AG08396 (cell line): ENCODE data around the gene ARHGAP26.

Experiments used
- DNase-seq: peaks from one replicate; pipeline ENCODE4 v3.0.0; 2012; ENCODE audit warnings: low spot score, mixed read lengths

The ARHGAP26 gene

DNA sequence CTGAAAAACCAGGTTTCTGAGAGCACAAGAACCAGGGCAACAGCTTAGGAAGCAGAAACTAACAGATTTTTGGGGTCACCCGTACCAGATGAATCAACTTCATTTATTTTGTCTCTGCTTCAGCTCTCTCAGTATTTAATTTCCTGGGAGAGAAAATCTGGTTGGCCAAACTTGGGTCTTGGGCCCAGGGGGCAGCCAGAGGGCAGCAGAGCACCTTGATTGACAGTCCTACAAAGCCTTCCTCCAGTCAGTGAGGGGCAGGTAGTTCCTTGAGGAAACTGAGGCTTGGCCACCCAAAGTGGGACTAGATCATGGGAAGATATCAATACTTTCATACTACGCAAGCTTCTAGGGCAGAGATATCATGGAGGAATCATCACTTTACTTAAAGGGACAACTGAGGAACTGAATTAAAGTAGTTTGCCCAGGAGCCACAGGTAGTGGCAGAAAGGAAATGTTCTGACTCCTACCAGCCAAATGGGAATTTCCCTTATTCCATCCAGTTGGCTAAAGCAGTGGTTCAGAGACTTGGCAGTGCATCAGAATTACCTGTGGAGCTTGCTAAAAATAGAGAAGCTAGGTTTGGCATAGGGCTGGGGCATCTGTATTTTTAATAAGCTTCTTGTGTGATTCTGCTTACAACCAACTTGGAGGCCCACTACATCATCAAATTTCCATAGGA lies 21.5 kb upstream of the ARHGAP26 start:
- DNase-seq = no peak

DNA sequence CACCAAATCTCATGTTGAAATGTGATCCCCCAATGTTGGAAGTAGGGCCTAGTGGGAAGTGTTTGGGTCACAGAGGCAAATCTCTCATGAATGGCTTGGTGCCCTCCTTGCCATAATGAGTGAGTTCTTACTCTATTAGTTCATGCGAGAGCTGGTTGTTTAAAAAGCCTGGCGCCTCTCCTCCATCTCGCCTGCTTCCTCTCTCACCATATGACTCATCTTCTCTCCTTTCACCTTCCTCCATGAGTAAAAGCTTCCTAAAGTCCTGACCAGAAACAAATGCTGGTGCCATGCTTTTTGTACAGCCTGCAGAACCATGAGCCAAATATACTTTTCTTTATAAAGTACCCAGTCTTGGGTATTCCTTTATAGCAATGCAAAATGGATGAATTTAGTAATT lies 20.9 kb upstream of the ARHGAP26 start:
- DNase-seq = no peak

DNA sequence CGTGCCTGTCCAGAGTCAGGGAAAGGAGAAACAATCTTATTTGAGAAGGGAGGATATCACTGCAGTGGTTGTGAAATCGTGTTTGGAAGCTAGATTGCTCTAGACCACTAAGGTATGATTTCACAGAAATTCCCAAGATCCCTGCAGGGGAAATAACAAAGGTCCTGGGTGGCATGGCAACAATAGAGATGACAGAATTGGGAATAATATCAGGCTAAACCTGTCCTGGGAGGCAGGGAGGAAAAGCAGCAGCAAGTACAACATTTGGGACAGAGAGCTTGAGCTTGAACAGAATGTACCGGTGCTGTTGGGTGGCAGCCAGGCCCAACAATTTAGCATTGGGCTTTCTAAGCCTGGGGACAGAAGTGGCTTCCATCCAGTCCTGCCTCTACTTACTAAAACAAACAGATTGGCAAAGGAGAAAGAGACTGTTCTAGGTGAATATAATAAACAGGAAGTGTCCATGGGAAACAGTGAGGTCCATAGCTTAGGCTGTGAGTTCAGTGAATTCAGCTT lies 17.0 kb upstream of the ARHGAP26 start:
- no peak for DNase-seq

DNA sequence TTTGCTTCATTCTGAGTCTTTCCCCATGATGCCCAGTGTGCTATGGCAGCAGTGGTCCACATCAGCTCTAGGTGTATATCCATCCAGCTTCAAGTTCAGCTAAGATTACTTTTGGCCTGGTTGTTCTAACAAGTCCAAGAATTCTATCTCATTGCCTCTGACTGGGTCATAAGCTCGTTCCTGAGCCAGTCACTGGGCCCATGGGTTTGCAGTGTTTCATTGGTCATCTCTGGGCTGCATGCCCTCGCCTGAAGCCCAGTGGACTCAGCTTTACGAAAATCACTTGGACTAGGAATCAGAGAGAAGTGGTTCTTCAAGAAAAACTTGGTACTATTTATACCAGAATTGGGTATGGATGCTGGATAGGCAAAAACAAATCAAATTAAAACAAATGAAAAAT lies 16.1 kb upstream of the ARHGAP26 start:
- no peak for DNase-seq

DNA sequence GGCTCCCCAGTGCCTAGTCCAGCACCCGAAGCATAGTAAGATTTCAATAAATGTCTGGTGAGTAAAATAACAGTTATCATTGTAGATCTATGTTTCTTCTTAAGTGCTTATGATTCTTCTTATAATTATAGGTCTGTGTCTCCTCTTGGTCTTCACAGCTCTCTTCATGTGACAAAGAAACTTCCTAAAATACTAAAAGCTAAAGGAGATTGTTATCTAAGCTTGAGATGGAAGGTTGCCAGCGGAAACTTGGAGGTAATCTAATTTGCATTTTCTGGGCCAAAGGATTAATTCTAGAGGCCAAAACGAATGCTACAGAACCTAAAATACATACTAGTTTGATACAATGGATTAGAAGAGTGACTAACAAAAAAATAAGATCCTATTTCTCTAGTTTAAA lies 13.6 kb upstream of the ARHGAP26 start:
- DNase-seq = no peak

DNA sequence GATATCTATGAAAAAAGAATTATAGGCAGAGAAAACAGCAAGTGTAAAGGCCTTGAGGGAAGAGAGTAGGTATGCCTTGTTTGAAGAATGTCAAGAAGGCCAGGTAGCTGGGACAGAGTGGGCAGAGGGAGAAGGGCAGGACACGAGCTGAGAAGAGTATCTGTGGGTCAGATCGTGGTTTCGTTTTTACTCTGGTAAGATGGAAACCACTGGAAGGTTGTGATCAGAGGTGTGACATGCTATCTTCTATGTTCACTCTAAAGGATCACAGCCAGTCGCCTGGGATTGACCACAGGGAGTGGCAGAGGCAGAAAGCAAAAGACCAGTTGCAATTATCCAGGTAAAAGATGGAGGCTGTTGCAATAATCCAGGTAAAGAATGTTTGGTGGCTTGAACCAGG lies 12.6 kb upstream of the ARHGAP26 start:
- no peak for DNase-seq

DNA sequence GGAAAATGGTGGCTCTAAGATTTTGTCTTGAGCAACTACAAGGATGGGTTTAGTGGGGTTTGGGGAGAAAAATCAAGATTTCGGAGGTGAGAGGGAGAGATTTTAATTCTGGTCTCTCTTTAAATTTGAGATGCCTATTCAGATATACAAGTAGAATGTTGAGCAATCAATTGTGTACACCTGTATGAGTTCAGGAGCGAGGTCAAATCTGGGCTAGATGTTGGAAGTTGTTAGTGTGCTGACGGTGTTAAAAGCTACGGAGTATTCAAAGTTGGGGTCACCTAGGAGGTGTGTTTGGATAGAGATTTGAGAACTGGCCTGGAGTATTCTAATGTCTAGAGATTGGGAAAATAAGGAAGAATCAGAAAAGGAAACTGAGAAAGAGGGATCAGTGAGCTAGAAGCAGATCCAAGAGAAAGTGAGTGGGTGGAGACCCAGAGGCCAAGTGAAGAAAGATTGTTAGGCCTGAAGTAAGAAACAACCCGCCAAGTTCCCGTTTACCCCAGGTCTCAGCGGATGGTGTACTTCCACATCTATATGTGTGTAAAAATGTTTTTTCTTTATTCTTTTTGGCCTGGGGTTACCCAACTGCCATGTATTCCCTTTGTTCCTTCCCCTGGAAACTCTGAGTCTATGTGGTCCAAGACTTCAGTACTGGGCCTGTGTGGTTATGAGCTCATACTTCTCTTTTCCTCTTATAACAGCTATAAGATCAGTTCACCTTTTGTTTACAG lies 11.9 kb upstream of the ARHGAP26 start:
- no peak for DNase-seq

DNA sequence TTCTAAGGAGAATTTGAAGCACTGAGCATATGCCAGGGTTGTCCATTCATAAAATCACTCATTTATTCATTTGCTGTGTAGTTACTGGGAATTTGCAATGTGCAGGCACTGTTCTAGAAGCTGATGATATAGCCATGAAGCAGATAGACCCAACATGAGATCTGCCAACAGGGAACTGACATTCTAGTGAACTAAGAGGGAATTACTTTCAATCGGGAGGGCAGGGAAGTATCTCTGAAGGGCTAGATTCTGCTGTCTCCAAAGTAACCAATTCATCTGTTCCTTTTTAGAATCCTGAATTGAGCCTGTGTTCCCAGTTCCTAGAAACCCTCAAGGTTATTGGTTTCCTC lies 11.4 kb upstream of the ARHGAP26 start:
- DNase-seq = no peak

DNA sequence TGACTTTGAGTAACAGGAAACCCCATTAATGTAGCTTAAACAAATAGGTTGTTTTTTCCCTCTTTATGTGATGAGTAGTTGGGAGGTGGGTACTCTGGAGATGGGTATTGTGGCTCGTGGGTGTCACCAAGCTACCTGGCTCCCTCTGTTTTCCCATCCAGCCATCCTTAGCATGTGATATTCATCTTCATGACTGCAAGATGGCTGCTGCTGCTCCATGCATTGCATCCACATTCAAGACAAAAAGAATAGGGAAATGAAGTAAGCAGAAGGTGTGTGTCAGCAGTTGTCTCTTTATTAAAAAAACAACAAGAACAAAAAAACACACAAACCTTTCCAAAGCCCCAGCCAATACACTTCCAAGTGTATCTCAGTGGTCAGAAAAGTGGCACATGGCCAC lies 6.5 kb upstream of the ARHGAP26 start:
- DNase-seq = no peak

DNA sequence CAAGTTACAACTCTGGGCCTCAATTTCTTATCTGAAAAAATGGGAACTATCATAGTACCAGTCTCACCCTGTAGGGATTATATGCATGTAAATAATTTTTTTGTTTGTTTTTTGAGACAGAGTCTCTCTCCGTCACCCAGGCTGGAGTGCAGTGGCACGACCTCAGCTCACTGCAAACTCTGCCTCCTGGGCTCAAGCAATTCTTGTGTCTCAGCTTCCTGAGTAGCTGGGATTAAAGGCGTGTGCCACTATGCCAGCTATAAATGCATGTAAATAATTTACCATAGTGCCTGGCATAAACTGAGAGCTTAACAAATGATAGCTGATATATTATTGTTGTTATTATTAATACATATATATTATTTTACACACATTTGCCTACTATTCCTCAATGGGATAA lies 3.0 kb upstream of the ARHGAP26 start:
- no peak for DNase-seq

DNA sequence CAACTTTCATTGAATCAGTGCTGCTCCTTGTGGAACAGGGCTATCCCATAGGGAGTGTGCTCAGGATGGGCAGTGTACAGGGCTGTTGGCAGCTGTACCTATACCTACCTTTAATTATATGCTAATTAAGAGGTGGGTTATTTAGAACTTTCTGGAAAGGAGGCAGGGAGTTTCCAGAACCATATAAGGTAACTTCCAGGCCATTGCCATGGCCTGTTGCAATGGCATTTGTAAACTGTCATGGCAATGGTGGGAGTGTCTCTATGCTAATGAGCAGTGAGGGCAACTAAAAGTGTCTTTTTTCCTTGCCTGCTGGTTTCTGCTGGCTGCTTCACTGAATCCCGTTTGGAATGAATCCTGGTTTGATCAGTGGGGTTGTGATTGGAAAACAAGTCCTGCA lies 2.3 kb upstream of the ARHGAP26 start:
- no peak for DNase-seq

DNA sequence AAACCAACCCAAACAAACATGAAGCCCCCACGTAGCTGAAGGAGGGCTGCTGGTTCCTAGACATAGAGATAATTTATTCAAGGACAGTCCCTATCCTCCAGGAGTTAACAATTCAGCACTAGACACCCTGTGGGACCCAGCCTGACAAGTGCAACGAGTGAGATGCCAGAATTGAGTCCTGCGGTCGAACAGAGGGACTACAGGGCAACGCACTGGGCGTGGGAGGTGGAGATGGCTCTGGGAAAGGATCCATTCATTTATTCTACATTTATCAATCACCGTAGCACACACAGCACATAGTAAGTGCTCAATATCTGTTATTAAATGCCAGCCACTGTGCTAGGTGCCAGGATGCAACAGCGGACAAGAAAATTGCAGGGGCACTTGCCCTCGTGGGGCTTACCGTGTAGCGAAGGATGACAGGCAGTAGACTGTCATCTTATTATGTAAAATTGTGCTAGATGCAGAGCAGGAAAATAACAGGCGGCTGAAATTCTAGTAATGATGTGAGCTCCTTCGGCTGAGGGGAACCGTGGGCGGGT lies 855 bp upstream of the ARHGAP26 start:
- DNase-seq = no peak

DNA sequence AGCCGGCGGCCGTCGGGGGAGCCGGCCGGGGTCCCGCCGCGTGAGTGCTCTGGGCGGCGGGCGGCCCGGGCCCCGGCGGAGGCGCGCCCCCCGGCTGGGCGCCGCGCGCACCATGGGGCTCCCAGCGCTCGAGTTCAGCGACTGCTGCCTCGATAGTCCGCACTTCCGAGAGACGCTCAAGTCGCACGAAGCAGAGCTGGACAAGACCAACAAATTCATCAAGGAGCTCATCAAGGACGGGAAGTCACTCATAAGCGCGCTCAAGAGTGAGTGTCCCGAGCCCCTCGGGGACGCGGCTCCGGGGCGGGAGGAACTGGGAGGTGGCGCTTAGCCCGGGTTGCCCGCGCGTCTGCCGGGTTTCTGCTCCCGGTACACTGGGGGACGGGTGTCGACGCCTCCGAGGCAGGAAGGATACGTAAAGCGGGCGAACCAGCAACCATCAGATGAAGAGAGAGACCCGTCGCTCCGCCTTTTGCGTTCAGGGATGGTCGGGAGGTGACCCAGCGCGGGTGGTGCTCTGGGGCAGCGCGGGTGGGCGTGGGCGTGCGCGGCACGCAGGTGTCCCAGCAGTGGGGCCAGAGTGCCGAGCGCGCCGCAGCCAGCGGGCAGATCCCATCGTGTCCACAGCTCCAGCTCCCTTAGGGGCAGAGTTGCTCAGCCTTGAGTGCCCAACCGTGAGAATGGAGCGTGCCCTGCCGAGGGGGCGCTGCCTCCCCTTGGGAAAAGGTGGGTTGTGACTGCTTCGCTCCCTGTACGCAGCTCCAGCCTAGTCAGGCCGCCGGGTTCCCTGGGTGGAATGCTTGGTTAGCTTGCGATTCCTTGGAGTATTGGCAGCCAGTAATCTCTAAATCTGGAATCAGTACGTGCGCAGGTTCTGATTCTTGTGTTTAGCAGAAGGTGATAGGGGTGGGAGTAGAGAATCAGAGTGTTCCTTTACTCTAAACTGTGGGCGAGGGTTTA lies 753 bp downstream of the ARHGAP26 start:
- DNase-seq = peak; percentile 34

DNA sequence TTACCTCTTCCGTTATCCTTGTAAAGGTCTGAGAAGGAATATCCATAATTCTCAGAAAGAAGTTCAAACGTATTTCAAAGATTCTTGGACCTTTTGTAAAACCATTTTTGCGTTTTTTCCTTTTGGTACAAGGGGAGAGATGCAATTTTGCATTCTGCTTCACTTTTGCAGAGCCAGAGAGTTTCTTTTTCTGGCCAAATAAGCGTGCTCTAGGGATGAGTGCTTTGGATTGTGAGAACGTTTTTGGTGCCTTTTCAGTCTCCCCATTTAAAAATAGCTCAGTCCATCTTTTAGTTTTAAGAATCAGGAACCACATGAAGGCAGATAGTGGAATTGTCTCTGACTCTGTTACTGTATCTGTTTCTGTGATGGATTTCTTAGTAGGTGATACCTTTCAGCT lies 1.5 kb downstream of the ARHGAP26 start:
- DNase-seq = no peak

DNA sequence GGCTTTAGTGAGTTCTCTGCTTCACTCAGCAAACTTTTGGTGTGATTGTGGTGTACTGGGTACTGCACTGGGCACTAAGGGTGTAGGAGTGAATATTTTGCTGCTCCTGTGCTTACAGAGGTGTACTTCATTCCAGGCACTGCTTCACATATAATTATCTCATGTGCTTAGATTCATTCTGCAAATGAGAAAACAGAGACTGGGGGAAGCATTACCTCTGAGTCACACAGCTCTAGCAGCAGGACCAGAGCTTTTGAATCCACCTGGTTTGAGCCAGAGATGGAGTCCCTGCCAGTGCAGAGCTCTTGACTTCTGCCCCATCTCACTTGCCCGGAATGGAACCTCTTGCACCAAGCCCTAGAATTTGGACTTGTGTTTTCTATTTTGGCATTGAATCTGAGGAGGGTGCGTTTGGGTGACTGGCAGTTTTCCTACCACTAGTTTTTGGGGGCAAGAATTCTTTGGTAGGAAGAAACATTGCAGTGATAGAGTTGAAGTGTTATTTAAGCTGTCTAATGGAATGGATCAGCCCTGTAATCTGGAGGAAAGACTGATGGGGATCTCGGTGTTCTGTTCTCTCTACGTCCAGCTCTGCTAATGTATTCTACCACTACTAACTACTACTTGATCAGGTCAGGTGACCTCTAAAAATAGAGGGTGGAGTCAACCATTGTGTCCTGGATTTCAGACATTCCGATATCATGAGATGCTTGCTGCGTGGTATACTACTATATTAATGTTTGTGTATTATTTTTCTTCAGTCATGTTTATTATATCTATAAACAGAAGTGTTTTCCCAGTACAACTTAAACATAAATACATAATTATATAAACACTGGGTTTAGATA lies 2.5 kb downstream of the ARHGAP26 start:
- no peak for DNase-seq

DNA sequence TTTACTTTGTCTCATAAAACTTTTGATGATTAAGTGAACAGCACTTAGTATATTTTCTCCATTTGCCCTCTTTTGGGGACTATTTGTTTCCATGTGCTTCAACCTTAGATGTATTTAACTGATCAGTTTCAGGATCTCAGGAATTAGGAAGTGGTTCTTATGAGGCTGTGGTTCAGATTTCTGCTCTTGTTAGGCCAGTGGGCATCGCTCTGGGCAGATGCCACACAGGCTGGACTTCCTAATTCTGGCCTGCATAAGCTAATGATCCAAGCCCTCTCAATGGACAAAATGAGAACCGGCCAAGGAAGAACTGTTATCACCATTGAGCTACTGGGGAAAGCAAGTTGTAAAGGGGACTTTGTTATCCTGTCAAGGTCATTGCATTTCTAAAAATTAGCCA lies 6.9 kb downstream of the ARHGAP26 start:
- no peak for DNase-seq

DNA sequence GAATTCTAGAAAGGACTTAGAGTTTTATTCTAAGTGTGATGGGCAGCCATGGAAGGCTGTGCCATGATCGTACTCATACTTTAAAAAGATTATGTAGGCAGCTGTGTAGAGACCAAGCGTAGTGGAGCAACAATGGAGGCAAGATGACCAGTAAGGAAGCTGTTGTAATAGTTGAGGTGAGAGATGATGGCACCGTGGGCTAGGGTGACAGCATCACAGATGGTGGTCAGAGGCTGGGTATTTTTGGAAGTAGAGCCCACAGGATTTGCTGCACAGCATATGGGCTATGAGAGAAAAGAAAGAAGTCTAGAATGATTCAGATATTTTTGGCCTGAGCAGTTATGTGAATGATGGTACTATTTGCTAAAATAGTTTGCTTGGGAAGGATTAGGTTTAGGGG lies 7.7 kb downstream of the ARHGAP26 start:
- DNase-seq = no peak

DNA sequence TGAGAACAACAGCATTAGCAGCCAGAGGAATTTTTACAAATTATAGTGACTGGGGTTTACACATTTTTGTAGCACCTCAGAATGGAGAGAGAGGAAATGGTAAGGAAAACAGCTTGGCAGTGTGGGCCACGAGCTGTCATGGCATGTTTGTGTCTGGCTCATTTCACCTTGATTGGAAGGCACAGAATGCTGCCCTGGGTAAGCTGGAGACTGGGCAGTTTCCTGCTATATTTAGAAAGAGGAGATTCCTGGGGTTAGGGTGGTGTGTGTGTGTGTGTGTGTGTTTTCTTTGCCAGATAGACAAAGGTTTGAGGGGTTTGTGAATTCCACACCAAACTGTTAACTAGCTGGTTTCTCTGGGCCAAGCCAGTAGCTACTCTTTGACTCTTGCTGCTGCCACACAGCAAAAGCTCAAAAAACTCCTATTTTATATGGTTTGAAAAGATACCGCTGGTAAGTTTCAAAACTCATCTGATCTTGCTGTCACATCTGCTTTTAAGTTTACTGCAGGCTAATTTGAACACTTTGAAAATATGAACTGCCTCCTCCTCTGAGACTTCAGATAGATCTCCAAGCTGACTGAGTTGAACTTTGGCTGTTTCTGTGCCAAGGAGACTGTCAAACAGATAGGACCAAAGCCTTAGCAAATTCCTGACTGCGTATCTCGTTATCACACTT lies 9.1 kb downstream of the ARHGAP26 start:
- DNase-seq = no peak

DNA sequence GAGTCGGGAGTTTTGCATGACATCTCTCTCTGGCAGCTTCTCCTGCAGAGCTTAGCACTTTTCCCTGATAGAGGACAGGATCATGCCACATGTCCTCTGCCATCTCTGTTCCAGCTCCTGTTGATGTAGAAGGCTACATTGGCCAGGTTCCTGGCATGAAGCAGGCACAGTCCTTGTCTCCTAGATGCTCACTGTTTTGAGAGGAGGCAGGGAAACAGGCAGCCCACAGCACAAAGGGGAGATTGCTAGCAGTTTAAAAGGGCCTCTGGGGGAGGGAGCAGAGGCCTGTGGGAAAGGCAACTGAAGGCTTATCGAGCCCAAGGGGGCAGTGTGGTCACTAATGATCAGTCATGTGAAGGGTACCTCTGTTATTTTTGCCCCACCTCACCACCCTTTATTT lies 10.7 kb downstream of the ARHGAP26 start:
- no peak for DNase-seq

DNA sequence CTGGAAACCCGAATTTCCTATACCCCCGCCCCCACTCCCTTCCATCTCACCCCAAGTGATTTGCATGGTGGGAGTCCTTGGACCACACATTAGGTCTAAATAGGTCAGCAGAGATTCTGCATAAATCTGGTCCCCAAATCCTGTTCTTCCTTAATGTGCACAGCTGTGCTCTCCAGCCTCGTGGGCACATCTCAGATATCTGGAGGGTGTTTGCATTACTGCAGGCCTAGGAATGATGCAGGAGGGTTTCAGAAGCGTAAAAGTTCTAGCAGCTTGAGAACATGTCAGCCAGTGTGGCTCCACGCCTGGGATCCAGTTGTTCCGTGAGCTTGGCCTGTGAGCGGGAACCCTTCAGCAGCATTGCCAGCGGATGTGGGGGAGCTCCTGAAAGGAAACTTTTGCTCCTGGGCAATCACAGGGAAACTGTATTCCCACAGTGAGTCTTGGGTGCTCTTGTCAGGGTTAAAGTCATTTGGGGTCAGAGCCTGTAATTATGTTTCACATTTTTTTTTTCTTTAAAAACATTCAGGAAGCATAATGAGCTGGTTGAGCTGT lies 12.9 kb downstream of the ARHGAP26 start:
- DNase-seq = no peak
